ENCODE results near the gene ENOPH1.

GRCh38 chr4:82499738-82500434, 69.5 kb downstream of the ENOPH1 start:
- TF ChIP-seq, protein P1, sequence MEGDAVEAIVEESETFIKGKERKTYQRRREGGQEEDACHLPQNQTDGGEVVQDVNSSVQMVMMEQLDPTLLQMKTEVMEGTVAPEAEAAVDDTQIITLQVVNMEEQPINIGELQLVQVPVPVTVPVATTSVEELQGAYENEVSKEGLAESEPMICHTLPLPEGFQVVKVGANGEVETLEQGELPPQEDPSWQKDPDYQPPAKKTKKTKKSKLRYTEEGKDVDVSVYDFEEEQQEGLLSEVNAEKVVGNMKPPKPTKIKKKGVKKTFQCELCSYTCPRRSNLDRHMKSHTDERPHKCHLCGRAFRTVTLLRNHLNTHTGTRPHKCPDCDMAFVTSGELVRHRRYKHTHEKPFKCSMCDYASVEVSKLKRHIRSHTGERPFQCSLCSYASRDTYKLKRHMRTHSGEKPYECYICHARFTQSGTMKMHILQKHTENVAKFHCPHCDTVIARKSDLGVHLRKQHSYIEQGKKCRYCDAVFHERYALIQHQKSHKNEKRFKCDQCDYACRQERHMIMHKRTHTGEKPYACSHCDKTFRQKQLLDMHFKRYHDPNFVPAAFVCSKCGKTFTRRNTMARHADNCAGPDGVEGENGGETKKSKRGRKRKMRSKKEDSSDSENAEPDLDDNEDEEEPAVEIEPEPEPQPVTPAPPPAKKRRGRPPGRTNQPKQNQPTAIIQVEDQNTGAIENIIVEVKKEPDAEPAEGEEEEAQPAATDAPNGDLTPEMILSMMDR (IDR thresholded peaks at IDR 0.05), result no peak
- no peak for TF ChIP-seq POLR2A (IDR thresholded peaks at IDR 0.05)

Data from gastroesophageal sphincter (tissue), 3 donors.